Measurements from ENCODE around the gene BCORL1.

Gene BCORL1

GRCh38 chrX:130060122-130061069, 78.0 kb downstream of the BCORL1 start:
- DNase-seq = peak; percentile 55

- DNase-seq = no peak
Observed at GRCh38 chrX:130066975-130067615, 84.7 kb downstream of the BCORL1 start.

- no peak for DNase-seq
Observed at GRCh38 chrX:130071611-130072344, 89.3 kb downstream of the BCORL1 start.

- no peak for DNase-seq
Observed at GRCh38 chrX:130072345-130072740, 89.9 kb downstream of the BCORL1 start.

- no peak for DNase-seq
Observed at GRCh38 chrX:130075777-130076176, 93.3 kb downstream of the BCORL1 start.

- peak; percentile 70 for DNase-seq
Observed at GRCh38 chrX:130079824-130080406, 97.5 kb downstream of the BCORL1 start.

- DNase-seq = no peak
Observed at GRCh38 chrX:130080791-130081367, 98.4 kb downstream of the BCORL1 start.

- no peak for DNase-seq
Observed at GRCh38 chrX:130081421-130082045, 99.1 kb downstream of the BCORL1 start.

GRCh38 chrX:130082244-130083106, 100.0 kb downstream of the BCORL1 start:
- DNase-seq = no peak

GRCh38 chrX:130083107-130083490, 100.7 kb downstream of the BCORL1 start:
- DNase-seq = no peak

- DNase-seq = no peak
Observed at GRCh38 chrX:130083656-130084382, 101.4 kb downstream of the BCORL1 start.

GRCh38 chrX:130084631-130085237, 102.3 kb downstream of the BCORL1 start:
- no peak for DNase-seq

- peak; percentile 47 for DNase-seq
Observed at GRCh38 chrX:130085551-130086446, 103.4 kb downstream of the BCORL1 start.

GRCh38 chrX:130086447-130087206, 104.2 kb downstream of the BCORL1 start:
- DNase-seq = no peak

- no peak for DNase-seq
Observed at GRCh38 chrX:130090364-130090763, 107.9 kb downstream of the BCORL1 start.

- DNase-seq = no peak
Observed at GRCh38 chrX:130091980-130092522, 109.6 kb downstream of the BCORL1 start.

GRCh38 chrX:130093271-130093670, 110.8 kb downstream of the BCORL1 start:
- DNase-seq = no peak

- no peak for DNase-seq
Observed at GRCh38 chrX:130094696-130095095, 112.3 kb downstream of the BCORL1 start.

All from fibroblast of skin of abdomen (primary cell).